ENCODE measurements around the gene GBE1. TPM values are rescaled to one million over a fixed set of nuclear protein-coding genes. Genes with fewer than 3 reads are reported as not detected.

The GBE1 gene
- total and polyA plus RNA-seq, 9 of the 15 experiments (the other 6 are each of a cell fraction or from before 2014, with no cell fraction given): 7.9 to 25.6 (median 13.1) TPM

- Histone ChIP-seq H3K4me2 (ENCODE audit: insufficient read depth, low read length) (no peak overlapping the region), H4K20me1 (replicated peaks; ENCODE audit: control insufficient read depth, insufficient read depth, low read length) (no peaks in the 10 kb centered on the region), H3K27me3 (ENCODE audit: control insufficient read depth in 2 of 2, insufficient read depth in 2 of 2, low read length in 2 of 2) (no peaks in the 10 kb centered on the region), H3K4me1 (replicated peaks in 1 of 2; ENCODE audit: control insufficient read depth in 2 of 2, insufficient read depth in 2 of 2, low read length in 2 of 2) (no peaks in the 10 kb centered on the region), H3K27ac (ENCODE audit: extremely low read depth, low read depth, low read length) (no peak overlapping the region), H3K79me2 (ENCODE audit: control insufficient read depth, insufficient read depth, low read length) (no peaks in the 10 kb centered on the region), H3K36me3 (ENCODE audit: control insufficient read depth, insufficient read depth, low read length) (no peaks in the 10 kb centered on the region), H3K9me3 (replicated peaks; ENCODE audit: control insufficient read depth, insufficient read depth, low read depth, low read length) (no peaks in the 10 kb centered on the region), H2AFZ (ENCODE audit: low read depth, low read length) (no peak overlapping the region), H3K9ac (ENCODE audit: insufficient read depth in 1 of 2, low read depth in 2 of 2, low read length in 2 of 2) (no peak overlapping the region), H3K9me1 (ENCODE audit: control insufficient read depth, insufficient read depth, low read length) (no peaks in the 10 kb centered on the region), H3K4me3 (no peak overlapping the region)
- FAIRE-seq (no peak), DNase-seq (ENCODE audit: extremely low read depth in 1 of 4, low spot score in 3 of 4) (no peak), ATAC-seq (no peak)
- WGBS (ENCODE audit: insufficient coverage, low coverage, missing lambda C conversion rate): 68% methylated on average over 2 of the region's 2 CpGs
- in situ Hi-C loops (cut with MboI): no loop called here
- BruUV-seq (replicated peaks): no TSS peak
- intact Hi-C loops (cut with micrococcal nuclease): no loop called here
- CTCF ChIA-PET (ENCODE audit: low intra/inter-chr PET ratio): no interaction called here
- TF ChIP-seq ZNF253 (CRISPR knock-in tag; conservative IDR thresholded peaks at IDR 0.05) (no peak), SETDB1 (IDR thresholded peaks at IDR 0.05; ENCODE audit: low read length) (no peak)
- POLR2A ChIA-PET: no interaction called here
Measured at GRCh38 chr3:81565041-81565440, 196.4 kb downstream of the GBE1 start.

DNA sequence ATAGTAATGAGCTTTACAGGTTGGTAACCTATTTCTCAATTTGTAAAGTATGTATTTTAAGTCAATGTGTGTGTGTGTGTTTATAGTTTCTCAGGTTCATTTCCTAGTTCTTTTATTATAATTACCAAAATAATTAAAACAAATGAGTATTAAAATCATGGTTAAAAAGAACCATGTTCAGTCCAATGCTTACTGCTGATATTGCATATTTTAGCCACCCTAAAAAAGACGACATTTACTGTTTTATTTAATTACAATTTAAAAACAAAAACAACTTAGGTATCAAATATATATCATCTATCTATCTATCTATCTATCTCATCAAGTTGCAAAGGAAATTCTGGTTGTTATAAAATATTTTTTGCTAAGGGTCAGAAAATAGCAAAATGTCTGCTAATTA is 203.3 kb downstream of the GBE1 start:
- Histone ChIP-seq H3K9me3 (replicated peaks; ENCODE audit: control insufficient read depth, insufficient read depth, low read depth, low read length) (no peaks in the 10 kb centered on the region), H3K4me2 (ENCODE audit: insufficient read depth, low read length) (no peak overlapping the region), H3K9ac (ENCODE audit: insufficient read depth in 1 of 2, low read depth in 2 of 2, low read length in 2 of 2) (no peak overlapping the region), H3K4me1 (replicated peaks in 1 of 2; ENCODE audit: control insufficient read depth in 2 of 2, insufficient read depth in 2 of 2, low read length in 2 of 2) (no peaks in the 10 kb centered on the region), H3K27ac (ENCODE audit: extremely low read depth, low read depth, low read length) (no peak overlapping the region), H4K20me1 (replicated peaks; ENCODE audit: control insufficient read depth, insufficient read depth, low read length) (no peaks in the 10 kb centered on the region), H3K79me2 (ENCODE audit: control insufficient read depth, insufficient read depth, low read length) (no peaks in the 10 kb centered on the region), H3K36me3 (ENCODE audit: control insufficient read depth, insufficient read depth, low read length) (no peaks in the 10 kb centered on the region), H3K27me3 (ENCODE audit: control insufficient read depth in 2 of 2, insufficient read depth in 2 of 2, low read length in 2 of 2) (no peaks in the 10 kb centered on the region), H3K9me1 (ENCODE audit: control insufficient read depth, insufficient read depth, low read length) (no peaks in the 10 kb centered on the region), H2AFZ (ENCODE audit: low read depth, low read length) (no peak overlapping the region), H3K4me3 (no peak overlapping the region)
- ChIA-PET POLR2A (no interaction called here), CTCF (ENCODE audit: low intra/inter-chr PET ratio) (no interaction called here)
- FAIRE-seq (no peak), DNase-seq (ENCODE audit: extremely low read depth in 1 of 4, low spot score in 3 of 4) (no peak), ATAC-seq (no peak)
- 0% methylated on average over 1 of the region's 1 CpG for WGBS (ENCODE audit: insufficient coverage, low coverage, missing lambda C conversion rate)
- BruUV-seq (replicated peaks): no TSS peak
- TF ChIP-seq MAFF (IDR thresholded peaks at IDR 0.05; ENCODE audit: low read length) (peak; percentile 17; the same call in 1 of the 2 replicates), NFE2L1 (tag; IDR thresholded peaks at IDR 0.05; ENCODE audit: borderline replicate concordance, low read depth) (no peak), FIP1L1 (IDR thresholded peaks at IDR 0.05; ENCODE audit: low read depth, low read length, poor library complexity, severe bottlenecking) (no peak), MAFG (tag; conservative IDR thresholded peaks at IDR 0.05) (0 out of 2 replicates have a peak, but pooled peaks have one; percentile 35), CBX8 (IDR thresholded peaks at IDR 0.05; ENCODE audit: borderline replicate concordance, extremely low read depth, low read depth, low read length, poor library complexity, severe bottlenecking) (no peak), RAD21 (CRISPR knock-in tag; conservative IDR thresholded peaks at IDR 0.05 in 1 of 2, IDR thresholded peaks at IDR 0.05 in 1 of 2) (no peak), SP1 (CRISPR knock-in tag; IDR thresholded peaks at IDR 0.05) (no peak), MAFK (IDR thresholded peaks at IDR 0.05; ENCODE audit: low read length) (peak; percentile 47; the same call in 1 of the 2 replicates), ZC3H4 (CRISPR knock-in tag; IDR thresholded peaks at IDR 0.05; ENCODE audit: borderline replicate concordance) (no peak), ZBTB17 (CRISPR knock-in tag; IDR thresholded peaks at IDR 0.05) (no peak), C11orf30 (IDR thresholded peaks at IDR 0.05; ENCODE audit: low read depth) (peak; percentile 53), ZNF316 (IDR thresholded peaks at IDR 0.05) (peak; percentile 75)
- TF ChIP-seq, protein P1, sequence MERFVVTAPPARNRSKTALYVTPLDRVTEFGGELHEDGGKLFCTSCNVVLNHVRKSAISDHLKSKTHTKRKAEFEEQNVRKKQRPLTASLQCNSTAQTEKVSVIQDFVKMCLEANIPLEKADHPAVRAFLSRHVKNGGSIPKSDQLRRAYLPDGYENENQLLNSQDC (CRISPR knock-in tag; IDR thresholded peaks at IDR 0.05): no peak
- intact Hi-C loops (cut with micrococcal nuclease) (no loop called here), in situ Hi-C loops (cut with MboI) (no loop called here)
